Thyroid gland (tissue), 4 donors: ENCODE data around the gene SUSD2. TPM values are rescaled to one million over a fixed set of nuclear protein-coding genes. Genes with fewer than 3 reads are reported as not detected.

Experiments
- DNase-seq, 2 donors: peaks; one replicate each; pipeline ENCODE4 v3.0.0-alpha.2; 2019
- H3K27ac ChIP-seq, 3 donors: fragments of 200-600 bp; sonication (generic); 1 replicate in 2 of 3; 2 replicates in 1 of 3; pipeline ENCODE4 v1.5.1; 2016 to 2019; ENCODE audit warnings: mild to moderate bottlenecking in 1 of 3, moderate library complexity in 1 of 3
- H3K27me3 ChIP-seq: fragments of 200-600 bp; sonication (generic); one replicate; pipeline ENCODE4 v1.5.1; 2019
- H3K36me3 ChIP-seq, 2 donors: fragments of 200-600 bp; sonication (generic); one replicate each; pipeline ENCODE4 v1.5.1; 2016 to 2019
- H3K4me1 ChIP-seq, 2 donors: fragments of 200-600 bp; sonication (generic); one replicate each; pipeline ENCODE4 v1.5.1; 2017 to 2019
- H3K4me3 ChIP-seq, 3 donors: fragments of 200-600 bp; sonication (generic); replicated peaks in 1 of 3; 1 replicate in 2 of 3; 2 replicates in 1 of 3; pipeline ENCODE4 v1.5.1; 2016; ENCODE audit warnings: mild to moderate bottlenecking in 1 of 3
- H3K9me3 ChIP-seq: fragments of 200-600 bp; sonication (generic); one replicate; pipeline ENCODE4 v1.5.1; 2017
- CTCF ChIP-seq, 6 experiments: fragments of 200-600 bp in 3 of 6; fragments of 450-650 bp in 3 of 6; sonication (generic) in 3 of 6; IDR thresholded peaks; one replicate each; pipeline ENCODE4 v1.5.1; 2016 to 2019; ENCODE audit warnings: antibody characterized with exemption in 6 of 6, mild to moderate bottlenecking in 2 of 6, inconsistent platforms in 1 of 6, moderate library complexity in 1 of 6
- POLR2A ChIP-seq, 2 donors: fragments of 450-650 bp; IDR thresholded peaks; one replicate each; pipeline ENCODE4 v1.6.1; 2017; ENCODE audit warnings: antibody characterized with exemption in 2 of 2, mild to moderate bottlenecking in 2 of 2, moderate library complexity in 1 of 2
- WGBS, 2 donors: methylation state at CpG; one replicate each; pipeline ENCODE4 v1.1.5; 2017; 5-methylcytosine and 5-hydroxymethylcytosine counted together
- intact Hi-C: fragments of 100-400 bp; cut with DNase I; formaldehyde crosslinking; loops from one replicate; pipeline ENCODE4 v1.15.1; 2023
- total RNA-seq, 4 donors: library from RNA; depleted of rRNA; stranded (reverse); fragments of >200 nt; gene quantifications; one replicate each; pipeline ENCODE4 v1.2.3, GENCODE V29; 2016

The SUSD2 gene
- total RNA-seq, 4 donors from 2014 or later, result 9.5 to 22.5 (median 15.1) TPM

- Histone ChIP-seq H3K27ac (peak overlapping the region; percentile 54 to 76 (median 74)), H3K4me3 (no peak overlapping the region), H3K4me1 (peaks cover 31 to 65% of the 10 kb centered on the region in 2 donors), H3K9me3 (no peaks in the 10 kb centered on the region), H3K27me3 (no peaks in the 10 kb centered on the region), H3K36me3 (peaks cover 4 to 7% of the 10 kb centered on the region in 2 donors)
- no peak for TF ChIP-seq CTCF (IDR thresholded peaks at IDR 0.05)
- WGBS, 2 donors, result 27 to 48% methylated on average over 7 of the region's 7 CpGs
- DNase-seq, result peak; percentile 73 to 75
- intact Hi-C loops, result no loop called here
Observed at GRCh38 chr22:24138649-24139420, 42.5 kb upstream of the SUSD2 start.

- Histone ChIP-seq H3K36me3 (no peaks in the 10 kb centered on the region), H3K27ac (peak overlapping the region in 2 of 3 donors; percentile 74 to 76), H3K4me1 (peaks cover 47 to 80% of the 10 kb centered on the region in 2 donors), H3K27me3 (no peaks in the 10 kb centered on the region), H3K4me3 (no peak overlapping the region), H3K9me3 (no peaks in the 10 kb centered on the region)
- intact Hi-C loops, result no loop called here
- DNase-seq, result no peak
- TF ChIP-seq POLR2A (IDR thresholded peaks at IDR 0.05) (no peak), CTCF (IDR thresholded peaks at IDR 0.05) (no peak)
- WGBS, 2 donors, result 60 to 70% methylated on average over 1 to 3 of the region's 3 CpGs
Observed at GRCh38 chr22:24140357-24140756, 40.9 kb upstream of the SUSD2 start.

GRCh38 chr22:24141586-24141985 lies 39.7 kb upstream of the SUSD2 start:
- Histone ChIP-seq H3K36me3 (no peaks in the 10 kb centered on the region), H3K4me1 (peaks cover 59 to 92% of the 10 kb centered on the region in 2 donors), H3K27ac (peak overlapping the region in 1 of 3 donors; percentile 26), H3K4me3 (no peak overlapping the region), H3K27me3 (no peaks in the 10 kb centered on the region), H3K9me3 (no peaks in the 10 kb centered on the region)
- 86% methylated on average over 1 of the region's 2 CpGs; no CpG with 5 or more reads in 1 of the 2 donors for WGBS, 2 donors
- TF ChIP-seq POLR2A (IDR thresholded peaks at IDR 0.05) (no peak), CTCF (IDR thresholded peaks at IDR 0.05) (no peak)
- intact Hi-C loops, result no loop called here
- no peak for DNase-seq

DNA sequence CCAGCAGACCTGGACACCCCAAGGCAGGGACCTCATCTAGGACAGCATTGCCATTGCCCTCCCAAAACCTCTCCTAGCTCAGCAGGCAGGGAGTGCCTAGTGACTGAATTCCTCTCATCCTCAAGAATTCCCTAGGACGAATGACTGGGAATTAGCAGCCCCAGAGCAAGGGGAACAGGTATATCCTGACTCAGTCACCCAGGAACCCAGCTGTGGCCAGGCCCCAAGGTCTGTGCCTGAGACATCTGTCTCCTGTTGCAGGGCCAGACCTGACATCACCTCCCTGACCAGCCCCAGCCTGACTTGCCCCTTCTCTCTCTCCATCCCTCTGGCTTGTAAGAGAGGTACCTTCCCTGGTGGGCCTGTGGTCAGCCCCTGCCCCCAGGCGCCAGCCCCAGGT lies 39.0 kb upstream of the SUSD2 start:
- no peaks in the 10 kb centered on the region for H3K27me3 ChIP-seq
- DNase-seq, result no peak
- no peaks in the 10 kb centered on the region for H3K9me3 ChIP-seq
- WGBS, 2 donors, result 93 to 100% methylated on average over 2 of the region's 2 CpGs
- H3K4me3 ChIP-seq, result no peak overlapping the region
- H3K36me3 ChIP-seq, result no peaks in the 10 kb centered on the region
- H3K4me1 ChIP-seq, result peaks cover 62 to 95% of the 10 kb centered on the region in 2 donors
- intact Hi-C loops, result no loop called here
- TF ChIP-seq POLR2A (IDR thresholded peaks at IDR 0.05), result no peak
- H3K27ac ChIP-seq, result peak overlapping the region in 1 of 3 donors; percentile 26

- peaks cover 62 to 95% of the 10 kb centered on the region in 2 donors for H3K4me1 ChIP-seq
- no peak for DNase-seq
- H3K27me3 ChIP-seq, result no peaks in the 10 kb centered on the region
- no peaks in the 10 kb centered on the region for H3K9me3 ChIP-seq
- H3K27ac ChIP-seq, result peak overlapping the region in 1 of 3 donors; percentile 26
- TF ChIP-seq POLR2A (IDR thresholded peaks at IDR 0.05) (no peak), CTCF (IDR thresholded peaks at IDR 0.05) (no peak)
- no peak overlapping the region for H3K4me3 ChIP-seq
- 90 to 92% methylated on average over 3 of the region's 3 CpGs for WGBS, 2 donors
- intact Hi-C loops, result no loop called here
- no peaks in the 10 kb centered on the region for H3K36me3 ChIP-seq
Observed at GRCh38 chr22:24142831-24143230, 38.5 kb upstream of the SUSD2 start.
